ENCODE data around the gene VSTM2B. TPM values are rescaled to one million over a fixed set of nuclear protein-coding genes. Genes with fewer than 3 reads are reported as not detected.

VSTM2B gene
- total and polyA plus RNA-seq, 2 experiments from 2014 or later = 0.47 to 1.1 TPM

GRCh38 chr19:29587059-29587458 lies 61.3 kb downstream of the VSTM2B start:
- H3K4me3 ChIP-seq = no peak overlapping the region
- no peak for DNase-seq (ENCODE audit: low spot score)
- no peaks in the 10 kb centered on the region for H3K36me3 ChIP-seq (replicated peaks; ENCODE audit: insufficient read depth, low read depth)
- H3K79me2 ChIP-seq = no peaks in the 10 kb centered on the region
- H4K20me1 ChIP-seq (ENCODE audit: insufficient read depth, poor library complexity, severe bottlenecking) = no peaks in the 10 kb centered on the region
- H3K27ac ChIP-seq = no peak overlapping the region
- TF ChIP-seq CTCF (IDR thresholded peaks at IDR 0.05; ENCODE audit: poor library complexity) = no peak
- TF ChIP-seq EZH2phosphoT487 (IDR thresholded peaks at IDR 0.05; ENCODE audit: low read depth, severe bottlenecking, unreplicated experiment) = no peak
- no peak for TF ChIP-seq EZH2 (IDR thresholded peaks at IDR 0.05; ENCODE audit: borderline replicate concordance)
- H3K4me1 ChIP-seq (ENCODE audit: insufficient read depth) = no peaks in the 10 kb centered on the region
- peaks cover 28% of the 10 kb centered on the region for H3K27me3 ChIP-seq
- no peak overlapping the region for H2AFZ ChIP-seq
- no peaks in the 10 kb centered on the region for H3K9me2 ChIP-seq (replicated peaks; ENCODE audit: insufficient read depth)
- WGBS (ENCODE audit: low lambda C conversion rate, missing lambda C conversion rate) = 75% methylated on average over 3 of the region's 3 CpGs
- no peak overlapping the region for H3K4me2 ChIP-seq
- no peaks in the 10 kb centered on the region for H3K9me3 ChIP-seq (ENCODE audit: low read depth)

- H3K9me2 ChIP-seq (replicated peaks; ENCODE audit: insufficient read depth) = no peaks in the 10 kb centered on the region
- TF ChIP-seq EZH2 (IDR thresholded peaks at IDR 0.05; ENCODE audit: borderline replicate concordance) (no peak), CTCF (IDR thresholded peaks at IDR 0.05; ENCODE audit: poor library complexity) (no peak), EZH2phosphoT487 (IDR thresholded peaks at IDR 0.05; ENCODE audit: low read depth, severe bottlenecking, unreplicated experiment) (no peak)
- H3K79me2 ChIP-seq = no peaks in the 10 kb centered on the region
- peaks cover 33% of the 10 kb centered on the region for H3K27me3 ChIP-seq
- no peaks in the 10 kb centered on the region for H3K4me1 ChIP-seq (ENCODE audit: insufficient read depth)
- no peak overlapping the region for H3K27ac ChIP-seq
- no peak for DNase-seq (ENCODE audit: low spot score)
- H4K20me1 ChIP-seq (ENCODE audit: insufficient read depth, poor library complexity, severe bottlenecking) = no peaks in the 10 kb centered on the region
- no peak overlapping the region for H3K4me2 ChIP-seq
- H3K9me3 ChIP-seq (ENCODE audit: low read depth) = no peaks in the 10 kb centered on the region
- WGBS (ENCODE audit: low lambda C conversion rate, missing lambda C conversion rate) = 63% methylated on average over 2 of the region's 2 CpGs
- H2AFZ ChIP-seq = no peak overlapping the region
- no peaks in the 10 kb centered on the region for H3K36me3 ChIP-seq (replicated peaks; ENCODE audit: insufficient read depth, low read depth)
- no peak overlapping the region for H3K4me3 ChIP-seq
These were observed 61.8 kb downstream of the VSTM2B start for GRCh38 chr19:29587518-29587986.

- no peaks in the 10 kb centered on the region for H3K9me2 ChIP-seq (replicated peaks; ENCODE audit: insufficient read depth)
- H3K4me1 ChIP-seq (ENCODE audit: insufficient read depth) = no peaks in the 10 kb centered on the region
- H3K79me2 ChIP-seq = no peaks in the 10 kb centered on the region
- H4K20me1 ChIP-seq (ENCODE audit: insufficient read depth, poor library complexity, severe bottlenecking) = no peaks in the 10 kb centered on the region
- H3K4me3 ChIP-seq = no peak overlapping the region
- no peak overlapping the region for H3K4me2 ChIP-seq
- WGBS (ENCODE audit: low lambda C conversion rate, missing lambda C conversion rate) = 89% methylated on average over 2 of the region's 2 CpGs
- H3K27me3 ChIP-seq = peaks cover 35% of the 10 kb centered on the region
- no peak overlapping the region for H2AFZ ChIP-seq
- TF ChIP-seq EZH2phosphoT487 (IDR thresholded peaks at IDR 0.05; ENCODE audit: low read depth, severe bottlenecking, unreplicated experiment) (no peak), EZH2 (IDR thresholded peaks at IDR 0.05; ENCODE audit: borderline replicate concordance) (no peak), CTCF (IDR thresholded peaks at IDR 0.05; ENCODE audit: poor library complexity) (no peak)
- DNase-seq (ENCODE audit: low spot score) = no peak
- no peak overlapping the region for H3K27ac ChIP-seq
- H3K36me3 ChIP-seq (replicated peaks; ENCODE audit: insufficient read depth, low read depth) = no peaks in the 10 kb centered on the region
- no peaks in the 10 kb centered on the region for H3K9me3 ChIP-seq (ENCODE audit: low read depth)
These were observed 62.3 kb downstream of the VSTM2B start for GRCh38 chr19:29588095-29588494.

GRCh38 chr19:29590278-29590677 lies 64.5 kb downstream of the VSTM2B start:
- H3K9me3 ChIP-seq (ENCODE audit: low read depth) = no peaks in the 10 kb centered on the region
- H3K79me2 ChIP-seq = no peaks in the 10 kb centered on the region
- H3K4me3 ChIP-seq = no peak overlapping the region
- H3K4me1 ChIP-seq (ENCODE audit: insufficient read depth) = no peaks in the 10 kb centered on the region
- H3K27me3 ChIP-seq = peaks cover 35% of the 10 kb centered on the region
- TF ChIP-seq EZH2phosphoT487 (IDR thresholded peaks at IDR 0.05; ENCODE audit: low read depth, severe bottlenecking, unreplicated experiment) = no peak
- TF ChIP-seq CTCF (IDR thresholded peaks at IDR 0.05; ENCODE audit: poor library complexity) = no peak
- no peak for TF ChIP-seq EZH2 (IDR thresholded peaks at IDR 0.05; ENCODE audit: borderline replicate concordance)
- DNase-seq (ENCODE audit: low spot score) = no peak
- no peaks in the 10 kb centered on the region for H4K20me1 ChIP-seq (ENCODE audit: insufficient read depth, poor library complexity, severe bottlenecking)
- H3K4me2 ChIP-seq = no peak overlapping the region
- WGBS (ENCODE audit: low lambda C conversion rate, missing lambda C conversion rate) = 48% methylated on average over 5 of the region's 5 CpGs
- H2AFZ ChIP-seq = no peak overlapping the region
- H3K9me2 ChIP-seq (replicated peaks; ENCODE audit: insufficient read depth) = no peaks in the 10 kb centered on the region
- H3K27ac ChIP-seq = no peak overlapping the region
- no peaks in the 10 kb centered on the region for H3K36me3 ChIP-seq (replicated peaks; ENCODE audit: insufficient read depth, low read depth)
